GM19193 (cell line): Measurements from ENCODE around the gene U2AF2.

Experiments
- POLR2A ChIP-seq: IDR thresholded peaks from 4 replicates; pipeline ENCODE4 v1.6.1; 2011; ENCODE audit not compliant: insufficient read depth, insufficient read length; ENCODE audit errors: extremely low read depth

U2AF2 gene

DNA sequence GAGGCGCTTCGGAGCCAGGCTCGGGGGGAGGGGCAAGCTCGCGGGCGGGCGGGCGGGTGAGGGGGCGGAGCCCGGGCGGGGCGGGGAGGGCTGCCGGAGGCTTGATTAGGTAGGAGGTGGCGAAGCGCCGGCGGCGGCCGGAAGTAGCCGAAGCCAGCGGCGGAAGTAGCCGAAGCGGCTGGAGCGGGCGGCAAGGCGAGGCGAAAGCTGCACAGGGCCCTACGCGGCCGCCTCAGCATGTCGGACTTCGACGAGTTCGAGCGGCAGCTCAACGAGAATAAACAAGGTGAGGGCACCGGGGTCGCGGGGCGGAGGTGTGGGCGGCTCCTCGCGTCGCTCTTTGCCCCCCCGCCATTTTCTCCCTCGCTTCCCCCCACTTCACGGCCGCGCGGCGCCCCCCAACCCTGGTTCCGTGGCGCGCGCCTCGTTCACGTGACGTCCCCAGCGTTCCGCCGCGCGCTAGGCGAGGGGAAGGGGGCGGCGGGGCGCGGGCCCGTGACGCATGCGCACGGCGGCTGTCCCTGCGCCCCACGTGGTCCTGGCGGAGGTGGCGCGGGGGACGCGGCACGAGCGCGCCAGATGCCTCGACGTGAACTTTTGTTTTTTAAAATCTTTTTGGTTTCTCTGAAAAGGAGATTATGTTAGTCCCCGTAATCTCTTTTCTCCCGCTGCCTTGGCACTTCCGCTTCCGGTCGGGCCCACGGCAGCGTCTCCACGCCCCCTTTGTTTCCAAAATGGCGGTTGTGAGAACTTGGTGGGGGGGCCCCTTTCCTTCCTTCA is at the start of gene U2AF2:
Gene U2AF2, plus strand, starts transcription at position 168 of the 780 bp plus-strand sequence. Its CDS starts 70 bp downstream, at position 238.
- TF ChIP-seq POLR2A: peak; percentile 82

- TF ChIP-seq POLR2A: no peak
Observed at GRCh38 chr19:55605207-55605636, 49.6 kb upstream of the U2AF2 start.

DNA sequence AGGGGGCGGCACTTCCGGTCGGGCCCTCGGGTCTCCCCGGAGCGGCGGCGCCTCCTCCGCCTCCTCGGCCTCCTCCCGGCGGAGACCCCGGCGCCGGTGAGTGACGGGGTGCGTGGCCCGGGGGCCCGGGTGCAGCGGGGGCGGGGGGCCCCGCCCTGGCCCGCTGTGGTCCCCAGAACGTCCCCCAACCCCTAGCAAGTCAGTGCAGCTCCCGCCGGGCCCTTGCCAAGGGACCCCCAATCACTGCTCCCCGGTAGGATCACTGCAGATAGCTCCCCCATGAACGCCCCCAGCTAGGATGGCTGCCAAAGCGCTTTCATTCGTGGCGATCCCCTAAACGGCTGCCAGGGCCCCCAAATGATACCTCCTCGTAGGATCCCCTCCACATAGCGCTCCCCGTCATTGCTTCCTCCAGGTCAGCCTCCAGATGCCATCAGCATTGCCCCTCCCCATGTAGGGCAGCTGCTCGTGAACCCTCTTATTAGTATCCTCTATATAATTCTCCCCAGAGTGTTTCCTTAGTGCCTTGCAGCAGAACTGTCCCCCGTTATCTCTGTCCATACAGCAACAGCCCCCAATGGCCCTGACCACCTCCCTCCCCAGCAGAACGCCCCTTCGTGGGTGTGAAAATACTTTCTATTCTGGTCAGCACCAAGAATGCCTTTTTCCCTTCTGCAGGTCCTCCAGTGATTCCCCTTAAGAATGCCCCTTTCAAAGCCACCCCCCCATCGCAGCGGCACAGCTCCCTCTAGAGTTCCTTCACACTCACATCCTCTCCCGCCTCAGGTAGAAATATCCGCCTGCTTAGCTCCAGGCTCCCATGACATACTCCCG is 49.0 kb upstream of the U2AF2 start, which contains the start of gene ZNF865:
Gene ZNF865, plus strand, starts transcription at position 11 of the 834 bp plus-strand sequence. CDS start 7,972 bp downstream, outside the sequence.
- peak; percentile 55 for TF ChIP-seq POLR2A

DNA sequence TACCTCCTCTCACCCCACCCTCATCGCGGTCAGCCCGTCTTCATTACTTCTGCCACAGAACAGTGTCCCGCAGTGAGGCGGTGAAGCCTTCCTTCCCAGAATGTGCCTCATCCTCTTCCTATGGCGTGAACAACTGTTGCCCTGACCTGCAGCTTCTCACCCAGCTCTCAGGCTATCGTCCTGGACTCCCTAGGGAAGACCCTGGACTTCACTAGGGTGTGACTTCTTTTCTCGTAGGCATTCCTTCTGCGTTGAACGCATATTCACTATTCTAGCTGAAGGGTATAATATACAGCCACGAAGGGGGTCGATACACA is 48.4 kb upstream of the U2AF2 start:
- no peak for TF ChIP-seq POLR2A

- TF ChIP-seq POLR2A: no peak
Observed at GRCh38 chr19:55606817-55607216, 48.0 kb upstream of the U2AF2 start.

- TF ChIP-seq POLR2A: no peak
Observed at GRCh38 chr19:55609326-55609725, 45.5 kb upstream of the U2AF2 start.

GRCh38 chr19:55611300-55611982 is 43.4 kb upstream of the U2AF2 start:
- TF ChIP-seq POLR2A: no peak

- no peak for TF ChIP-seq POLR2A
Observed at GRCh38 chr19:55611983-55612645, 42.7 kb upstream of the U2AF2 start.

- TF ChIP-seq POLR2A: no peak
Observed at GRCh38 chr19:55613396-55613795, 41.4 kb upstream of the U2AF2 start.

DNA sequence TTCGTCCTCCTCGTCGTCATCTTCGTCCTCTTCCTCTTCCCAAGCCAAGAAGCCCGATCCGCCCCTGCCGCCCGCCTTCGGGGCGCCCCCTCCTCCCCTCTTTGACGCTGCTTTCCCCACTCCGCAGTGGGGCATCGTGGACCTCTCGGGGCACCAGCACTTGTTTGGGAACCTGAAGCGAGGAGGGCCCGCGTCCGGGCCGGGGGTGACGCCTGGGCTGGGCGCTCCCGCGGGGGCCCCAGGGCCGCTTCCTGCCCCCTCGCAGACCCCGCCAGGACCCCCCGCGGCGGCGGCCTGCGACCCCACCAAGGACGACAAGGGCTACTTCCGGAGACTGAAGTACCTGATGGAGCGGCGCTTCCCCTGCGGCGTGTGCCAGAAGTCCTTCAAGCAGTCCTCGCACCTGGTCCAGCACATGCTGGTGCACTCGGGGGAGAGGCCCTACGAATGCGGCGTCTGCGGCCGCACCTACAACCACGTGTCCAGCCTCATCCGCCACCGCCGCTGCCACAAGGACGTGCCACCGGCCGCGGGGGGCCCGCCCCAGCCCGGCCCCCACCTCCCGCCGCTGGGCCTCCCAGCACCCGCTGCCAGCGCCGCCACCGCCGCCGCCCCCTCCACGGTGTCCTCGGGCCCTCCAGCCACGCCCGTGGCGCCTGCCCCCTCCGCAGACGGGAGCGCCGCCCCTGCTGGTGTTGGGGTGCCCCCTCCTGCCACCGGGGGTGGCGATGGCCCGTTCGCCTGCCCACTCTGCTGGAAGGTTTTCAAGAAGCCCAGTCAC is 40.7 kb upstream of the U2AF2 start:
- no peak for TF ChIP-seq POLR2A

- no peak for TF ChIP-seq POLR2A
Observed at GRCh38 chr19:55614711-55615542, 39.9 kb upstream of the U2AF2 start.

DNA sequence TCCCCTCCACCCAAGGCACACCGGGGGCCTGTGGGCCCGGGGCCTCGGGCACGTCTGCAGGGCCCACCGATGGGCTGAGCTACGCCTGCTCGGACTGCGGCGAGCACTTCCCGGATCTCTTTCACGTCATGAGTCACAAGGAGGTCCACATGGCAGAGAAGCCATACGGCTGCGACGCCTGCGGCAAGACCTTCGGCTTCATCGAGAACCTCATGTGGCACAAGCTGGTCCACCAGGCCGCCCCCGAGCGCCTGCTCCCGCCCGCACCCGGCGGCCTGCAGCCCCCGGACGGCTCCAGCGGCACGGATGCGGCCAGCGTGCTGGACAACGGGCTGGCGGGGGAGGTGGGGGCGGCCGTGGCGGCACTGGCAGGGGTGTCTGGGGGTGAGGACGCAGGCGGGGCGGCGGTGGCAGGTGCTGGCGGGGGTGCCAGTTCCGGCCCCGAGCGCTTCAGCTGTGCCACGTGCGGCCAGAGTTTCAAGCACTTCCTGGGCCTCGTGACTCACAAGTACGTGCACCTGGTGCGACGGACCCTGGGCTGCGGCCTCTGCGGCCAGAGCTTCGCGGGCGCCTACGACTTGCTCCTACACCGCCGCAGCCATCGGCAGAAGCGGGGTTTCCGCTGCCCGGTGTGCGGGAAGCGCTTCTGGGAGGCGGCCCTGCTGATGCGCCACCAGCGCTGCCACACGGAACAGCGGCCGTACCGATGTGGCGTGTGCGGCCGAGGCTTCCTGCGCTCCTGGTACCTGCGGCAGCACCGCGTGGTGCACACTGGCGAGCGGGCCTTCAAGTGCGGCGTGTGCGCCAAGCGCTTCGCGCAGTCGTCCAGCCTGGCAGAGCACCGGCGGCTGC is 39.1 kb upstream of the U2AF2 start:
- no peak for TF ChIP-seq POLR2A

- no peak for TF ChIP-seq POLR2A
Observed at GRCh38 chr19:55616395-55616875, 38.4 kb upstream of the U2AF2 start.

- TF ChIP-seq POLR2A: no peak
Observed at GRCh38 chr19:55617426-55617825, 37.4 kb upstream of the U2AF2 start.
